Parathyroid adenoma (tissue), 2 donors: ENCODE measurements around the gene TMEM144.

Experiments
- H2AFZ ChIP-seq: fragments of 300-600 bp; sonication (generic); one replicate; pipeline ENCODE4 v1.7.0; 2017; ENCODE audit warnings: antibody characterized with exemption, mild to moderate bottlenecking
- H3K27ac ChIP-seq: fragments of 300-600 bp; sonication (generic); one replicate; pipeline ENCODE4 v1.7.0; 2017
- H3K27me3 ChIP-seq: fragments of 300-600 bp; sonication (generic); one replicate; pipeline ENCODE4 v1.7.0; 2017; ENCODE audit warnings: low read length; ENCODE audit not compliant: control insufficient read depth, insufficient read depth
- H3K36me3 ChIP-seq: fragments of 300-600 bp; sonication (generic); one replicate; pipeline ENCODE4 v1.7.0; 2017; ENCODE audit warnings: low read length; ENCODE audit not compliant: control insufficient read depth, insufficient read depth
- H3K4me1 ChIP-seq: fragments of 300-600 bp; sonication (generic); one replicate; pipeline ENCODE4 v1.7.0; 2017; ENCODE audit warnings: control low read depth
- H3K4me2 ChIP-seq: fragments of 300-600 bp; sonication (generic); one replicate; pipeline ENCODE4 v1.7.0; 2017; ENCODE audit warnings: low read length
- H3K4me3 ChIP-seq: fragments of 300-600 bp; sonication (generic); one replicate; pipeline ENCODE4 v1.7.0; 2017; ENCODE audit warnings: low read depth, low read length
- H3K79me2 ChIP-seq: fragments of 300-600 bp; sonication (generic); one replicate; pipeline ENCODE4 v1.7.0; 2017; ENCODE audit warnings: control low read depth
- H3K9ac ChIP-seq: fragments of 300-600 bp; sonication (generic); one replicate; pipeline ENCODE4 v1.7.0; 2017; ENCODE audit warnings: mild to moderate bottlenecking
- H3K9me3 ChIP-seq: fragments of 300-600 bp; sonication (generic); one replicate; pipeline ENCODE4 v1.7.0; 2017; ENCODE audit warnings: low read length; ENCODE audit not compliant: control insufficient read depth
- TF ChIP-seq, protein P1 (sequence below): fragments of 300-600 bp; sonication (generic); IDR thresholded peaks from one replicate; pipeline ENCODE4 v1.7.0; 2017; ENCODE audit warnings: antibody characterized with exemption, mild to moderate bottlenecking
- donor health status: primary hyperparathyroidism.

TMEM144 gene

DNA sequence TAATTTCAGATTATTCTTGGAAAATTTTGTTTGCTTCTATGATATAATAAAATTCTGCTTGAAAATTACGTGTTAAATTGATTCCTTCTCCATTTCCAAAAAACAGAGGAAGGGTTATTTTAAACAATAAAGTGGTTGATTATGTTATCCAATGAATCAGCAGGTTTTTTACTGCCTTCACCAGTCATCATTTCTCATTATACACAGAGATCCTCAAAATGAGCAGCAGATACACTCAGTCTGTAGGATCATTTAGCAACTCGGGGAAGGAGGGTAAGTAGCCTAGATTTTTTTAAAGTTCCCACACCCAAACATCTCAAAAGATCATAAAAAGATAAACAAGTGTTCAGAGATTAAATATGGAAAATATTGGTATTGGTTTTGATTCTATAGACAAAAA is 6.8 kb upstream of the TMEM144 start:
- no peak overlapping the region for H3K27ac ChIP-seq
- H3K9ac ChIP-seq: no peak overlapping the region
- H2AFZ ChIP-seq: no peak overlapping the region
- H3K79me2 ChIP-seq: no peaks in the 10 kb centered on the region
- H3K9me3 ChIP-seq: no peaks in the 10 kb centered on the region
- no peaks in the 10 kb centered on the region for H3K36me3 ChIP-seq
- H3K27me3 ChIP-seq: no peaks in the 10 kb centered on the region
- H3K4me1 ChIP-seq: no peaks in the 10 kb centered on the region
- H3K4me2 ChIP-seq: no peak overlapping the region
- no peak overlapping the region for H3K4me3 ChIP-seq
- TF ChIP-seq, protein P1, sequence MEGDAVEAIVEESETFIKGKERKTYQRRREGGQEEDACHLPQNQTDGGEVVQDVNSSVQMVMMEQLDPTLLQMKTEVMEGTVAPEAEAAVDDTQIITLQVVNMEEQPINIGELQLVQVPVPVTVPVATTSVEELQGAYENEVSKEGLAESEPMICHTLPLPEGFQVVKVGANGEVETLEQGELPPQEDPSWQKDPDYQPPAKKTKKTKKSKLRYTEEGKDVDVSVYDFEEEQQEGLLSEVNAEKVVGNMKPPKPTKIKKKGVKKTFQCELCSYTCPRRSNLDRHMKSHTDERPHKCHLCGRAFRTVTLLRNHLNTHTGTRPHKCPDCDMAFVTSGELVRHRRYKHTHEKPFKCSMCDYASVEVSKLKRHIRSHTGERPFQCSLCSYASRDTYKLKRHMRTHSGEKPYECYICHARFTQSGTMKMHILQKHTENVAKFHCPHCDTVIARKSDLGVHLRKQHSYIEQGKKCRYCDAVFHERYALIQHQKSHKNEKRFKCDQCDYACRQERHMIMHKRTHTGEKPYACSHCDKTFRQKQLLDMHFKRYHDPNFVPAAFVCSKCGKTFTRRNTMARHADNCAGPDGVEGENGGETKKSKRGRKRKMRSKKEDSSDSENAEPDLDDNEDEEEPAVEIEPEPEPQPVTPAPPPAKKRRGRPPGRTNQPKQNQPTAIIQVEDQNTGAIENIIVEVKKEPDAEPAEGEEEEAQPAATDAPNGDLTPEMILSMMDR: no peak

DNA sequence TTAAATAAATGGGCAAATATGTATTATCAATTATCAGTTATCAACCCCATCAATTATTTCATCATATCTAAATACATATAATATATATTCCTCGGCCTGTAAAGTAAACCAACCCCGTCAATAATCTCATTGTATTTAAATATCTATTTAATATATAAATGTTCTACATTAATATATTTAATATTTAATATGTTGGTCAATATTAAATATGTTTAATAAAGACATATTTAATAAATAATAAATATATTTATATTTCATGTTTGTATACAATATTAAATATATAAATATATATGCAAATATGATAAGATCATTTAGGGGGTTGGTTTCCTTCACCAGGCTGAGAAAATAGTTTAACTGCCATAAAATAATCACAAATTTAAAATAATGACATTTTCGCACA is 6.4 kb upstream of the TMEM144 start:
- Histone ChIP-seq H3K79me2 (no peaks in the 10 kb centered on the region), H3K4me1 (no peaks in the 10 kb centered on the region), H3K9ac (no peak overlapping the region), H3K4me2 (no peak overlapping the region), H3K36me3 (no peaks in the 10 kb centered on the region), H3K27ac (no peak overlapping the region), H2AFZ (no peak overlapping the region), H3K9me3 (no peaks in the 10 kb centered on the region), H3K27me3 (no peaks in the 10 kb centered on the region), H3K4me3 (no peak overlapping the region)
- TF ChIP-seq, protein P1: no peak

DNA sequence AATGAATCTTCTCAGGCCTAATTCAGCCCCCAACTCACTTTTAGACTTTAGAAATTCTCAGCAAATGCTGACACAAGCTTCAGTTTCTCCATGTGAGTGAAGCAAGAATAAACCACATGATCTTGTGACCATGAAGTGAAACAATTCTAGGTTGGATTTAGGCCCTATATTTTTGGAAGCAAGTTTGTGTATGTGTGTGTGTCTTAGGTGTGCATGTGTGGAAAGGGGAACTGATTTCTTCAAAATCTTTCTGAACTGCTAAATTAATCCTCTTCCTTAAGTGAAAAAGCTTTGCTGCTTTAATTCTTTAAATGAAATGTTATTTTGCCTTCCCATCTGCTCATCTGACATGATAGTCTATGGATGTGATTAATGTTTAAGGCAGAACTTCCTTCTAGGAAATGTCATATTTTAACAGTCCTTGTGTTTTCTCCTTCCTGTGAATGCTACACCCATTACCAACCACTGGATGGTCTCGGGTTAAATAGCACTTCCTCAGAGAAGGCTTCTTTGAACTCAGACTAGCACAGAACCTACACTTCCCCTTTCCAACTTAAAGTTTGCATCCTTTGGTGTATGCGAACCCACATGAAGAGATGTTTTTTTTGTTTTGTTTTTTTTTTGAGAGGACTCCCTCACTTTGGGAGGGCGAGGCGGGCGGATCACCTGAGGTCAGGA is 1.2 kb upstream of the TMEM144 start:
- Histone ChIP-seq H3K4me3 (no peak overlapping the region), H3K9ac (no peak overlapping the region), H3K4me2 (no peak overlapping the region), H2AFZ (peak overlapping the region; percentile 22), H3K36me3 (no peaks in the 10 kb centered on the region), H3K79me2 (no peaks in the 10 kb centered on the region), H3K27me3 (no peaks in the 10 kb centered on the region), H3K27ac (no peak overlapping the region), H3K9me3 (no peaks in the 10 kb centered on the region), H3K4me1 (no peaks in the 10 kb centered on the region)
- TF ChIP-seq, protein P1: no peak

DNA sequence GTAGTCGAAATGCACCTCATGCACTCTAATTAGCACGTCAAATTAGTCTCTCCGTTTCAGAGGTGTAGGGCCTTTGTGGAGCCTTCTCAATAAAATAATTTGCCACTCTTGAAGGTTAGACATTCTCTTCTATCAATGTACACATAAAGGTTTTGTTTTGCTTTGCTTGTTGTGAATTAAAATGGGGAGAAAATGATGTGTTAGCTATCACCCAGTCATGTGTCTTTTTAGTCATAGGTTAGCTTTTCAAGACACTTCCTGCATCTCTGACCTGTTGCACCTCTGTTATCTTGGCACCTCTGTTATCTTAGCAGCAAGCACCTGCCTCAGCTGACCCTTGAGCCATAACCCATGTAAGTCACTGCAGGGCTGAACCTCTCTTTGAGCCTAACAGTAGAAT is 936 bp downstream of the TMEM144 start:
- TF ChIP-seq, protein P1: no peak
- Histone ChIP-seq H3K4me1 (no peaks in the 10 kb centered on the region), H3K36me3 (no peaks in the 10 kb centered on the region), H3K79me2 (no peaks in the 10 kb centered on the region), H3K27ac (no peak overlapping the region), H3K4me2 (peak overlapping the region; percentile 26), H3K27me3 (no peaks in the 10 kb centered on the region), H3K4me3 (no peak overlapping the region), H2AFZ (peak overlapping the region; percentile 81), H3K9me3 (no peaks in the 10 kb centered on the region), H3K9ac (no peak overlapping the region)

DNA sequence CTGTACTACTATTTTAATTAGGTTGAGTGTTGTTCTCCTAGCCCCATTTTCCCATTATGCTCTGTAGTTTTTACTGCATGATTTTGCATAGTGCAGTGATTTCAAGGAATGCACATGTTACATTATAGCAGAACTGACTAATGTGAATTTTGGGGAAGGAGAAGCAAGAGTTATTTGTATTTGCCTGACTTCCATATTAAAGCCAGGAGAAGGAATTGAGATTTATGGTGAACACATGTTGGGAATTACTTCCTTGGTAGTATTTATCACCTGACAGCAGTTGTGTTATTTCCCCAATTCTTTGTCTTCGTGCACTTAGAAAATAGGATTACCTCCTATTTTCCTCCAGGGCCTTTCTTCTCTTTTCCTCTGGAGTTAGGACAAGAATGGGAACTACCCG is 3.2 kb downstream of the TMEM144 start:
- H3K4me1 ChIP-seq: no peaks in the 10 kb centered on the region
- TF ChIP-seq, protein P1: no peak
- no peak overlapping the region for H2AFZ ChIP-seq
- no peaks in the 10 kb centered on the region for H3K9me3 ChIP-seq
- H3K9ac ChIP-seq: no peak overlapping the region
- no peak overlapping the region for H3K27ac ChIP-seq
- no peaks in the 10 kb centered on the region for H3K27me3 ChIP-seq
- no peak overlapping the region for H3K4me3 ChIP-seq
- H3K4me2 ChIP-seq: no peak overlapping the region
- no peaks in the 10 kb centered on the region for H3K79me2 ChIP-seq
- no peaks in the 10 kb centered on the region for H3K36me3 ChIP-seq
